GM12801 (cell line): ENCODE results near the gene ASCC2.

ENCODE experiments used
- TF ChIP-seq, protein P1 (sequence below): IDR thresholded peaks from one replicate; pipeline ENCODE4 v1.5.1; 2011; ENCODE audit warnings: control low read depth; ENCODE audit not compliant: insufficient read length; ENCODE audit errors: extremely low read depth

The ASCC2 gene

DNA sequence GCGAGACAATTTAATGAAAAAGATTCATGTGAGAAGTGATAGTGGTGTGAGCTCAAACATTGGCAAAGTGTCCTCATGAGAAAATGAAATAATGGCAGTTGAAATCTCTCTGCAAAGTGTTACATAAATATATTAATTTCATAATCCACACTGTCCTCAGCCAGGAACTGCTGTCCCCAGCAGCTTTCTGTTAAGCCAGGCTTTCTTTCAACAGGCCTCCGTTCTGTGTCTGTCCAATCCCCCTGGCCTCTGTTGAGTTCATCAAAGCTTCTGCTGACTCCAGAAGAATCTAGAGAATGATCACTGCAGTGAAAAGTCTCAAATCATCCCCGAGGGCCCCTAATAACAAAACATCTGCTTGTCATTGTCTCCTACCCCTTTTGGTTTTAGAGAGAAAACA is 10.0 kb upstream of the ASCC2 start:
- TF ChIP-seq, protein P1, sequence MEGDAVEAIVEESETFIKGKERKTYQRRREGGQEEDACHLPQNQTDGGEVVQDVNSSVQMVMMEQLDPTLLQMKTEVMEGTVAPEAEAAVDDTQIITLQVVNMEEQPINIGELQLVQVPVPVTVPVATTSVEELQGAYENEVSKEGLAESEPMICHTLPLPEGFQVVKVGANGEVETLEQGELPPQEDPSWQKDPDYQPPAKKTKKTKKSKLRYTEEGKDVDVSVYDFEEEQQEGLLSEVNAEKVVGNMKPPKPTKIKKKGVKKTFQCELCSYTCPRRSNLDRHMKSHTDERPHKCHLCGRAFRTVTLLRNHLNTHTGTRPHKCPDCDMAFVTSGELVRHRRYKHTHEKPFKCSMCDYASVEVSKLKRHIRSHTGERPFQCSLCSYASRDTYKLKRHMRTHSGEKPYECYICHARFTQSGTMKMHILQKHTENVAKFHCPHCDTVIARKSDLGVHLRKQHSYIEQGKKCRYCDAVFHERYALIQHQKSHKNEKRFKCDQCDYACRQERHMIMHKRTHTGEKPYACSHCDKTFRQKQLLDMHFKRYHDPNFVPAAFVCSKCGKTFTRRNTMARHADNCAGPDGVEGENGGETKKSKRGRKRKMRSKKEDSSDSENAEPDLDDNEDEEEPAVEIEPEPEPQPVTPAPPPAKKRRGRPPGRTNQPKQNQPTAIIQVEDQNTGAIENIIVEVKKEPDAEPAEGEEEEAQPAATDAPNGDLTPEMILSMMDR = no peak

DNA sequence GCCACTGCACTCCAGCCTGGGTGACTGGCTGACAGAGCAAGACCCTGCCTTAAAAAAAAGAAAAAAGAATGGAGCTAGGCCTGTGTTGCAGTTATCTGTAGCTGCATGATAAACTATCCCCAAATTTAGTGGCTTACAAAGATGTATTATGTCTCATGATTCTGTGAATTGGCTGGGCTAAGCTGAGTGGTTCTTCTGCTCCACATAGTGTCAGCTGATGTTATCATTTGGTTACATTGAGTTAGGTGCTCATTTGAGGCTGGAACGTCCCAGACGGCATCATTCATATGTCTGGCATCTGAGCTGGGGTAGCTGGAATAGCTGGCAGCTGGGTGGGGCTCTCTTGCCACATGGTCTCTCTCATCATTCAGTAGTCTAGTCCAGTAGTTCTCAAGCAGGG is 8.2 kb upstream of the ASCC2 start:
- TF ChIP-seq, protein P1 = no peak

DNA sequence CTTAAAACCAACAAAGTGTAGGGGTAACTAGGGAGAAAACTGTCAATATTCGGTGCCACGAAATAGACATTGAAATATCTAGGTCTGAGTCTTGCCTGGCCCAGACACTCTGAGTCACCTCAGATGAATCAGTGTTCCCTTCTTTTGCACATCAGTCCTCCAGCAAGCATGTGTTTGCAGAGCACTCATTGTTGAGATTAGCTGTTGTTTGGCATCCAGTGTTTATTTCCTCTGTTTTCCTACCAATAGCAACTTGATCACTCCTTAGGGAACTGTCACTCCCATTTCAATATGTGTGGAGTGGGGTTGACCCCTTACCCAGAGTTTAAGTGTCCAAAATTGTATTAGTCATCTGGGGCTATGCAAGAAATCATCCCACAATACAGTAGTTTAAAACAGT is 4.7 kb upstream of the ASCC2 start:
- TF ChIP-seq, protein P1 = no peak

DNA sequence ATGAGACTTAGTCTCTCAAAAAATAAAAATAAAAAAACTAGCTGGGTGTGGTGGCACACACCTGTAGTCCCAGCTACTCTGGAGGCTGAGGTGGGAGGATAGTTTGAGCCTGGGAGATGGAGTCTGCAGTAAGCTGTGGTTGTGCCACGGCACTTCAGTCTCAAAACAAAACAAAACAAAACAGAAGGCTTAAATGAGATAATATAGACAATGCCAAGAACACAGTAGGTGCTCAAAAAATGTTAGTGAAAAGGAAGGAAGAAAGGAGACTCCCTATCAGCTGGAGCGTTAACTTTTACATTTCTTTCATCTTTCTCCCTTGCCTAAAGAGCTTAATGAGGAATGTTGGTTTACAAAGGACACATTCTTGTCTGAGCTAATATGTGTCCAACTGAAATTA is 4.1 kb upstream of the ASCC2 start:
- TF ChIP-seq, protein P1 = no peak

DNA sequence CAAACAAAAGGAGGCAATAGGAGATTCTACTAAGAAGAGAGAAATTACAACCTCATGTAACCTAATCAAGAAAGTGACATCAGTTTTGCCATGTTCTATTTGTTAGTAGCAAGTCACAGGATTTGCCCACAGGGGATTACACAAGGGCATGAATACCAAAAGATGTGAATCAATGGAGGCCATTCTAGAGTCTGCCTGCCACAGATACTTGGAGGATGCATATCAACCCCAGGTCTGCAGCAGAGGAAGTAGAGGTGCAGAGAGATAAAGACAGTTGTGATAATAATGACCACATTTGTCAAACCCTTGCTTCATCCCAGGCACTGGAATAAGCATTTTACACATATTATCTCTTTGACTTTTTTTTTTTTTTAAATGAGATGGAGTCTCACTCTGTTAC is 2.4 kb upstream of the ASCC2 start:
- TF ChIP-seq, protein P1 = no peak

DNA sequence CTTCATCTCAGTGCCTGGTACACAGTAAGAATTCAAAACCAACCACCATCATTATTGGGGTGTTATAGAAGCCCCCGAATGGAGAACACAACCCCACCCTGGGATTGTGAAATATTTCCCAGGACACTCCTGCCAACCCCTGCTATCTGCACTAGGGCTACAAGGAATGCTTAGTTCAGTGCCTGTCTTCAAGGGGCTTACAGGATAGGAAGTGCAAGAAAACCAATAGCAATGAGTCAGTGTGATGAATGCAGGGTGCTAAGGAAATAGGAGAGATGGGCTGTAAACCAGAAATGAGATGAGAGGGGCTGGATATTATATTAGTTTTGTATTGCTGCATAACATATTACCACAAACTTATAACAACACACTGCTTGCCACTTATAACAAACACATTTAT is 965 bp upstream of the ASCC2 start:
- TF ChIP-seq, protein P1 = no peak

DNA sequence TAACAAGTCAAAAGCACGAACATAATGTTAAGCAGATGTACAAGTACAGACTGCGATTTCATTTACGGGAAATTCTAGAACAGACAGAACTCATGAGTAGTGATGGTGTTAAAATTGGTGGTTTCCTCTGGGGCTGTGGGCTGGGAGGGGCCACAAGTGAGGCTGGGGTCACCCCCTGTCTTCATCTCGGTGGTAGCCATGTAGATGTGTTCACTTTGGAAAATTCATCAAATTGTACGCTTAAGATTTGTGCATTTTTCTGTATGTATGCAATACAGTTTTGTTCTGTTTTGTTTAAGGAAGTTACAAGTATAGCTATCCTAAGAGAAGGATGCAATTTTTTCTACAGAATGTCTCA is 504 bp upstream of the ASCC2 start:
- TF ChIP-seq, protein P1 = no peak

DNA sequence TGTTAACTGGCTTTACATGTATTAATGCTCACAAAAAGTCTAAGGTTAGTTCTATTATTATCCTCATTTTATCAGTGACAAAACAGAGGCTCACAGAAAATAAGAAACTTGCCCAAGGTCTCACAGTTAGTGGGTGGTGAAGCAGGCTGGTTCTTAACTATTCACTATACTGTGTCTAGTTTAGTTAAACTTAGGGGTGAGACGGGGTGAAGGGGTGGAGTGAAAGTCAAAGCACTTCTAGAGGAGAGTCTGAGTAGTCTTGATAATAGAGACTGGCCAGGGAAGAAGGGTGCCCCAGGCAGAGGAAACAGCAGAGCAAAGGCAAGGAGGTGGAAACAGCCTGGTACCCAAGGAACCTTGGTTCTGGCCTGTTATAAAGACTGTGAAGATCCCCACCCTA is 4.0 kb downstream of the ASCC2 start:
- TF ChIP-seq, protein P1 = no peak
